Panc1 (cell line): ENCODE measurements around the gene RHEBL1. TPM values are rescaled to one million over a fixed set of nuclear protein-coding genes. Genes with fewer than 3 reads are reported as not detected.

Experiments
- ATAC-seq: fragments of 200-7000 bp; cut with Tn5 transposase; 2 replicates; pipeline ENCODE4 v1.9.1; 2020; ENCODE audit warnings: mild to moderate bottlenecking, moderate library complexity
- BruUV-seq: library from RNA; stranded (reverse); fragments of 400-500 nt; replicated peaks from 2 replicates; lab custom pipeline; 2021; lab: Mats Ljungman, UMichigan
- CTCF ChIA-PET: fragments of 300-600 bp; sonication (Branson Sonifier 250); formaldehyde crosslinking; loops from one replicate; lab custom pipeline; 2022; ENCODE audit warnings: antibody characterized with exemption; lab: Charles Lee
- POLR2A ChIA-PET: fragments of 300-600 bp; sonication (Branson Sonifier 250); formaldehyde crosslinking; loops from one replicate; lab custom pipeline; 2022; ENCODE audit warnings: antibody characterized with exemption; lab: Charles Lee
- DNase-seq: peaks from one replicate; pipeline ENCODE4 v3.0.0-alpha.2; 2010; ENCODE audit warnings: low read depth, low spot score
- H3K27ac ChIP-seq: 2 replicates; pipeline ENCODE4 v1.5.1; 2011; ENCODE audit warnings: mild to moderate bottlenecking, low read length, inconsistent platforms
- H3K27me3 ChIP-seq: fragments of 200-500 bp; sonication (Bioruptor generic); 2 replicates; pipeline ENCODE4 v1.6.0; 2014; ENCODE audit warnings: low read length, inconsistent platforms; ENCODE audit not compliant: control insufficient read depth, insufficient read depth
- H3K36me3 ChIP-seq: fragments of 200-500 bp; sonication (Bioruptor generic); 2 replicates; pipeline ENCODE4 v1.5.1; 2014; ENCODE audit warnings: inconsistent platforms, mild to moderate bottlenecking, low read length, moderate library complexity; ENCODE audit not compliant: control insufficient read depth, insufficient read depth
- H3K4me1 ChIP-seq: 2 replicates; pipeline ENCODE4 v1.5.1; 2011; ENCODE audit warnings: inconsistent platforms, mild to moderate bottlenecking, low read length, moderate library complexity; ENCODE audit not compliant: control insufficient read depth, insufficient read depth
- H3K4me3 ChIP-seq, 2 experiments: 2 replicates each; pipeline ENCODE4 v1.5.1; 2011 to 2012; ENCODE audit warnings: low read depth in 2 of 2, low read length in 2 of 2, mild to moderate bottlenecking in 2 of 2, inconsistent platforms in 1 of 2, moderate library complexity in 1 of 2
- H3K9me3 ChIP-seq: fragments of 200-500 bp; sonication (Bioruptor generic); 2 replicates; pipeline ENCODE4 v1.5.1; 2014; ENCODE audit warnings: low read depth, mild to moderate bottlenecking, inconsistent platforms, low read length, moderate library complexity; ENCODE audit not compliant: control insufficient read depth, insufficient read depth
- CTCF ChIP-seq: fragments of 450-650 bp; IDR thresholded peaks from 2 replicates; pipeline ENCODE4 v1.5.1; 2017; ENCODE audit warnings: mild to moderate bottlenecking
- POLR2AphosphoS5 ChIP-seq: IDR thresholded peaks from 2 replicates; pipeline ENCODE4 v1.6.1; 2012; ENCODE audit warnings: mild to moderate bottlenecking, low read depth, low read length, moderate library complexity
- REST ChIP-seq, 2 experiments: IDR thresholded peaks; 2 replicates each; pipeline ENCODE4 v1.6.1; 2011 to 2012; ENCODE audit warnings: low read depth in 2 of 2, control low read depth in 1 of 2, low read length in 1 of 2, mild to moderate bottlenecking in 1 of 2, moderate library complexity in 1 of 2; ENCODE audit not compliant: insufficient read depth in 1 of 2
- SIN3A ChIP-seq: IDR thresholded peaks from 2 replicates; pipeline ENCODE4 v1.6.1; 2012; ENCODE audit warnings: low read depth, mild to moderate bottlenecking, low read length, moderate library complexity, borderline replicate concordance; ENCODE audit not compliant: insufficient read depth
- TCF7L2 ChIP-seq: IDR thresholded peaks from 2 replicates; pipeline ENCODE4 v1.6.1; 2011; ENCODE audit warnings: mild to moderate bottlenecking, low read depth, low read length, inconsistent platforms
- in situ Hi-C: cut with HindIII; loops from 2 replicates; pipeline ENCODE4 v1.10.0; 2016; ENCODE audit warnings: low sequenced_read_pairs, low pct_unique_long_range_greater_than_20kb
- intact Hi-C: fragments of 100-400 bp; cut with micrococcal nuclease; formaldehyde crosslinking; loops from one replicate; pipeline ENCODE4 v1.10.0; 2022; ENCODE audit not compliant: unreplicated experiment
- total RNA-seq: library from RNA; stranded (reverse); gene quantifications from one replicate; pipeline ENCODE4 v1.2.1, GENCODE V29; 2021; ENCODE audit not compliant: unreplicated experiment

RHEBL1 gene
- total RNA-seq, 1 experiment from 2014 or later, result 4.7 TPM

GRCh38 chr12:49019120-49019430, 50.7 kb downstream of the RHEBL1 start:
- H3K4me1 ChIP-seq, result peaks cover 15% of the 10 kb centered on the region
- no peaks in the 10 kb centered on the region for H3K27me3 ChIP-seq
- in situ Hi-C loops (no loop called here), intact Hi-C loops (no loop called here)
- H3K4me3 ChIP-seq, result peak overlapping the region; percentile 96 to 98
- H3K9me3 ChIP-seq, result no peaks in the 10 kb centered on the region
- peak overlapping the region; percentile 90 for H3K27ac ChIP-seq
- DNase-seq (no peak), ATAC-seq (peak; percentile 33)
- CTCF ChIA-PET, result interaction anchor here (1.0 kb wide), 1 partner anchor 22 kb away, joined by 8 read pairs; no protein-coding TSS in a partner anchor
- peaks cover 13% of the 10 kb centered on the region for H3K36me3 ChIP-seq
- no TSS peak for BruUV-seq
- POLR2A ChIA-PET, result interaction anchor here (0.6 kb wide), 1 partner anchor 1999 kb away, joined by 4 read pairs; no protein-coding TSS in a partner anchor
- TF ChIP-seq SIN3A, result no peak
- no peak for TF ChIP-seq REST (IDR thresholded peaks at IDR 0.05; ENCODE audit: insufficient read depth in 1 of 2, low read depth in 2 of 2, low read length in 1 of 2)
- TF ChIP-seq POLR2AphosphoS5, result no peak
- TF ChIP-seq CTCF, result no peak
- TF ChIP-seq TCF7L2, result no peak

- H3K27ac ChIP-seq, result peak within 1 kb of the TSS; percentile 90
- ChIA-PET CTCF (no interaction called here), POLR2A (no interaction called here)
- peak within 1 kb of the TSS; percentile 96 to 98 for H3K4me3 ChIP-seq
- TF ChIP-seq SIN3A (peak; percentile 80; the same call in 1 of the 2 replicates), POLR2AphosphoS5 (peak; percentile 98), TCF7L2 (no peak), CTCF (peak; percentile 78)
- H3K36me3 ChIP-seq, result peaks cover 10% of the 10 kb centered on the region
- peaks cover 15% of the 10 kb centered on the region for H3K4me1 ChIP-seq
- intact Hi-C loops, result no loop called here
- no TSS peak for BruUV-seq
- DNase-seq (peak; percentile 75), ATAC-seq (peak; percentile 95)
- no peaks in the 10 kb centered on the region for H3K9me3 ChIP-seq
- no peaks in the 10 kb centered on the region for H3K27me3 ChIP-seq
- in situ Hi-C loops, result no loop called here
Measured at GRCh38 chr12:49018261-49019119, 51.3 kb downstream of the RHEBL1 start, which contains the start of gene PRKAG1. Gene PRKAG1, minus strand, starts transcription at chr12:49018776. Its CDS starts 36 bp downstream, at chr12:49018740.
